Fibroblast of lung (primary cell): ENCODE data around the gene RNF212. TPM values are rescaled to one million over a fixed set of nuclear protein-coding genes. Genes with fewer than 3 reads are reported as not detected.

Source experiments
- DNase-seq, 2 donors: peaks; one replicate each; pipeline versions ENCODE4 v3.0.0 to v3.0.0-alpha.2; 2010; ENCODE audit warnings: low read depth in 2 of 2
- H2AFZ ChIP-seq: 2 replicates; pipeline ENCODE4 v1.5.1; 2012; ENCODE audit warnings: low read length, control low read depth, inconsistent platforms
- H3K27ac ChIP-seq: 2 replicates; pipeline ENCODE4 v1.5.1; 2011; ENCODE audit warnings: low read length, control low read depth; ENCODE audit not compliant: insufficient read depth
- H3K27me3 ChIP-seq: 2 replicates; pipeline ENCODE4 v1.5.1; 2011; ENCODE audit warnings: mild to moderate bottlenecking, low read length; ENCODE audit not compliant: control insufficient read depth, insufficient read depth
- H3K36me3 ChIP-seq: 2 replicates; pipeline ENCODE4 v1.5.1; 2011; ENCODE audit warnings: low read length; ENCODE audit not compliant: control insufficient read depth, insufficient read depth
- H3K4me1 ChIP-seq: 2 replicates; pipeline ENCODE4 v1.5.1; 2011; ENCODE audit warnings: low read length; ENCODE audit not compliant: control insufficient read depth, insufficient read depth; ENCODE audit errors: extremely low read depth
- H3K4me2 ChIP-seq: 2 replicates; pipeline ENCODE4 v1.5.1; 2011; ENCODE audit warnings: low read length, control low read depth; ENCODE audit not compliant: insufficient read depth; ENCODE audit errors: extremely low read depth
- H3K4me3 ChIP-seq, 4 experiments: fragments of 200-600 bp in 1 of 4; sonication (generic) in 1 of 4; replicated peaks in 1 of 4; 2 replicates each; pipeline ENCODE4 v1.5.1; 2011 to 2016; ENCODE audit warnings: low read length in 4 of 4, low read depth in 3 of 4, mild to moderate bottlenecking in 3 of 4, control low read depth in 2 of 4, inconsistent platforms in 1 of 4, mixed read lengths in 1 of 4; ENCODE audit not compliant: insufficient read depth in 1 of 4; ENCODE audit errors: control extremely low read depth in 1 of 4
- H3K79me2 ChIP-seq: 2 replicates; pipeline ENCODE4 v1.5.1; 2012; ENCODE audit warnings: mild to moderate bottlenecking, low read length, inconsistent platforms; ENCODE audit not compliant: control insufficient read depth, insufficient read depth
- H3K9ac ChIP-seq: 2 replicates; pipeline ENCODE4 v1.5.1; 2011; ENCODE audit warnings: mild to moderate bottlenecking, low read length, control low read depth; ENCODE audit not compliant: insufficient read depth
- H3K9me3 ChIP-seq: 2 replicates; pipeline ENCODE4 v1.5.1; 2012; ENCODE audit warnings: low read depth, low read length; ENCODE audit not compliant: control insufficient read depth, insufficient read depth
- H4K20me1 ChIP-seq: 2 replicates; pipeline ENCODE4 v1.5.1; 2011; ENCODE audit warnings: low read length; ENCODE audit not compliant: control insufficient read depth, insufficient read depth; ENCODE audit errors: extremely low read depth
- CTCF ChIP-seq, 2 donors: IDR thresholded peaks in 1 of 2; conservative IDR thresholded peaks in 1 of 2; 1 replicate in 1 of 2; 2 replicates in 1 of 2; pipeline ENCODE4 v1.5.1; 2011 to 2012; ENCODE audit warnings: low read length in 2 of 2, control low read depth in 1 of 2, inconsistent platforms in 1 of 2, low read depth in 1 of 2, mild to moderate bottlenecking in 1 of 2
- EZH2 ChIP-seq: IDR thresholded peaks from 2 replicates; pipeline ENCODE4 v1.5.1; 2012; ENCODE audit warnings: low read length, control low read depth, mild to moderate bottlenecking; ENCODE audit errors: missing control alignments
- polyA plus RNA-seq, 2 donors: library from polyadenylated mRNA; depleted of rRNA in 1 of 2; stranded (reverse) in 1 of 2; unstranded in 1 of 2; fragments of >200 nt; gene quantifications; 2 replicates each; pipeline ENCODE4 v1.2.1, GENCODE V29; 2011 to 2012; ENCODE audit warnings: missing spikeins in 1 of 2
- total RNA-seq: library from RNA; depleted of rRNA; stranded (reverse); fragments of >200 nt; gene quantifications from 2 replicates; pipeline ENCODE4 v1.2.1, GENCODE V29; 2014

RNF212 gene
- total and polyA plus RNA-seq, 2 donors (not counting 1 experiment from before 2014, with no cell fraction given), result 0.66 to 1.6 TPM

GRCh38 chr4:1043651-1044468 lies 69.5 kb downstream of the RNF212 start:
- H3K36me3 ChIP-seq, result no peaks in the 10 kb centered on the region
- peak overlapping the region; percentile 67 for H3K9ac ChIP-seq
- no peaks in the 10 kb centered on the region for H3K79me2 ChIP-seq
- DNase-seq, result peak; percentile 99
- no peak for TF ChIP-seq CTCF (conservative IDR thresholded peaks at IDR 0.05 in 1 of 2, IDR thresholded peaks at IDR 0.05 in 1 of 2; ENCODE audit: low read depth in 1 of 2, low read length in 2 of 2)
- TF ChIP-seq EZH2, result no peak
- peak overlapping the region in 1 of 4 experiments; percentile 20 for H3K4me3 ChIP-seq
- H2AFZ ChIP-seq, result no peak overlapping the region
- no peaks in the 10 kb centered on the region for H3K27me3 ChIP-seq
- no peaks in the 10 kb centered on the region for H3K9me3 ChIP-seq
- peaks cover 22% of the 10 kb centered on the region for H3K4me1 ChIP-seq
- peak overlapping the region; percentile 85 for H3K27ac ChIP-seq
- no peaks in the 10 kb centered on the region for H4K20me1 ChIP-seq
- peak overlapping the region; percentile 76 for H3K4me2 ChIP-seq

GRCh38 chr4:1043162-1043561 lies 70.2 kb downstream of the RNF212 start:
- Histone ChIP-seq H2AFZ (no peak overlapping the region), H4K20me1 (no peaks in the 10 kb centered on the region), H3K79me2 (no peaks in the 10 kb centered on the region), H3K27ac (peak overlapping the region; percentile 27), H3K36me3 (no peaks in the 10 kb centered on the region), H3K4me2 (peak overlapping the region; percentile 76), H3K9ac (no peak overlapping the region), H3K9me3 (no peaks in the 10 kb centered on the region), H3K4me3 (peak overlapping the region in 1 of 4 experiments; percentile 17), H3K27me3 (no peaks in the 10 kb centered on the region), H3K4me1 (peaks cover 22% of the 10 kb centered on the region)
- no peak for DNase-seq
- TF ChIP-seq CTCF (conservative IDR thresholded peaks at IDR 0.05 in 1 of 2, IDR thresholded peaks at IDR 0.05 in 1 of 2; ENCODE audit: low read depth in 1 of 2, low read length in 2 of 2), result no peak
- no peak for TF ChIP-seq EZH2

GRCh38 chr4:1042352-1043055 lies 70.9 kb downstream of the RNF212 start:
- no peaks in the 10 kb centered on the region for H3K36me3 ChIP-seq
- H3K27me3 ChIP-seq, result no peaks in the 10 kb centered on the region
- no peak overlapping the region for H3K9ac ChIP-seq
- H3K27ac ChIP-seq, result no peak overlapping the region
- no peaks in the 10 kb centered on the region for H3K9me3 ChIP-seq
- TF ChIP-seq EZH2 (no peak), CTCF (conservative IDR thresholded peaks at IDR 0.05 in 1 of 2, IDR thresholded peaks at IDR 0.05 in 1 of 2; ENCODE audit: low read depth in 1 of 2, low read length in 2 of 2) (no peak)
- peaks cover 22% of the 10 kb centered on the region for H3K4me1 ChIP-seq
- H4K20me1 ChIP-seq, result no peaks in the 10 kb centered on the region
- no peak overlapping the region for H3K4me3 ChIP-seq
- no peak for DNase-seq
- no peaks in the 10 kb centered on the region for H3K79me2 ChIP-seq
- no peak overlapping the region for H3K4me2 ChIP-seq
- no peak overlapping the region for H2AFZ ChIP-seq
